GM21529 (cell line): ENCODE results near the gene CPZ.

ENCODE experiments used
- ATAC-seq: cut with Tn5 transposase; IDR thresholded peaks from one replicate; pipeline ENCODE4 v1.9.1; 2021; ENCODE audit not compliant: unreplicated experiment

Gene CPZ

DNA sequence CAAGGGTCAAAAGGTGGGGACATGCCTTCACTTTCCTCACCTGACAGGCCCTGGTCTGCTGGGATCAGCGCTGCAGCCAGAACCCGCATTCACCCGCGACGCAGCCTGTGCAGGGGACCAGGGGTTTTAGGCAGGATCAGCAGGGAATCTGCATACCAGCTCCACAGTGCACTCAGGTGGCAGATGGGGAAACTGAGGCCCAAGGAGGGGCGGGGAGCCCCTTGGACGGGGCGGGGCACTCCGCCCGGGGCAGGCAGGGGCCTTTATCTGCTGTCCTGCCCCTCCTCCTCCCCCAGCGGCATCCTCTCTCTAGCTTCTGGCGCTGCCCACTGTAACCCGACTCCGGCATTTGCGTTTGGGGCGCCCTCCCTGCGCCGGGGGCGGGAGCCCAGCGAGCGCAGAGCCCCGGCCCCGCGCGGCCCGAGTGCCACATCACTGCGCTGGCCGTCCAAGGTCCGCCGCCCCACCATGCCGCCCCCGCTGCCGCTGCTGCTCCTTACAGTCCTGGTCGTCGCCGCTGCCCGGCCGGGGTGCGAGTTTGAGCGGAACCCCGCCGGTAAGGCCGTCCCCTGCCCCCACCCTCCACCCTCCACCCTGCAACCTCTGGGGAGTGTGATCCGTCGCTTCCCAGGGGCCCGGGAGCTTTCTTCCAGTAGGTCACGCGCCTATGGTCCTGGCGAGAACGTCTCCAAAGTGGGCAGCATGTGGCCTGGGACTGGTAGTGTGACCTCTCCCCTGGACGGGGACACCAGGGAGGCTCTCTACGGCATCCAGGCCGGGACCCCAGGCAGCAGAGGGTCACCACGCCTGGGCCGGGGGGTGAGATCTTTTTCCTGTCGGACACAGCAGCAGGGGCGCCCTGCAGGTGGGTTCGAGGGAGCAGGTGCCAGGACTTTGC, at the start of gene CPZ:
TSS of gene CPZ (plus strand) at position 400 of the 898 bp plus-strand sequence. CDS start at position 469, 69 bp downstream.
- ATAC-seq = no peak

DNA sequence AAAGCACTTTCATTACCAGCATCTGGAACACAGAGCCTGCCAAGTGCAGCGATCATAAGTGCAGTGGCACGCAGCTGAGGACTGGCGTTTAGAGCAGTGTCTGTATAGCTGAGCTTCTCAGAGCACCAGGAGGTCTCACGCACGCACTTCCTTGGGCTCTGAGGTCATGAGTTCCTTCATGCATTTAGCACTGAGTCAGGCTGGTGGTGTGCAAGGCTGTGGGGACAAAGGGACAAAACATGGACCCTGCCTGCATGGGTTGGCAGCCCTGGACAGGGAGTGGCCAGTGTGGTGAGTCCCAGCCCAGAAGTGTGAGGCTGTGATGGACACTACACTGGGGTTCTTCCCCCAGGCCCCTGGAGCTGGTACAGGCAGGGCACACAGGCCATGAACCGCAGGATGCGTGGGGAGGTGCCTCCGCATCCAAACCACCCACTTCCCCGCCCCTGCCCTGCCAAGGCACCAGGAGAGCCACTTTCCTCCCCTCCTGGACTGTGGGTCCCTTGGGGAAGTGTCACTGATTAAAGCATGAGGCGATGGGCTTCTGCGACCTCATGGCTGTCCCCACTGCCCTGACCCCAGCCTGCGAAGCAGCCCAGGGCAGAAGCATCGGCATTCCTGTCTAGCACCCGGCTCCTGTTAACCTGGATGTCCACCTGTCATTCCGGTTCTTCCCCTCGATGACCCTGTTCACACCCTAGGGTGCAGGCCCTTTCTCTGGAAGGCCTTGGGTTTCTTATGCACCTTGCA, 49.6 kb upstream of the CPZ start:
- no peak for ATAC-seq

DNA sequence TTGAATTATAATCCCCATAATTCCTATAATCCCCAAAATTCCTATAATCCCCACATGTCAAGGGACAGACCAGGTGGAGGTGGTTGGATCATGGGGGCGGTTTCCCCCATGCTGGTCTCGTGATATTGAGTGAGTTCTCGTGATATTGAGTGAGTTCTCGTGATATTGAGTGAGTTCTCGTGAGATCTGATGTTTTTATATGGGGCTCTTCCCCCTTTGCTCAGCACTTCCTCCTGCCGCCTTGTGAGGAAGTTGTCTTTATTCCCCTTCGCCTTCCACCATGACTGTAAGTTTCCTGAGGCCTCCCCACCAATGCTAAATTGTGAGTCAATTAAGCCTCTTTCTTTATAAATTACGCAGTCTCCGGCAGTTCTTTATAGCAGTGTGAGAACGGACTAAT, 48.9 kb upstream of the CPZ start:
- no peak for ATAC-seq

DNA sequence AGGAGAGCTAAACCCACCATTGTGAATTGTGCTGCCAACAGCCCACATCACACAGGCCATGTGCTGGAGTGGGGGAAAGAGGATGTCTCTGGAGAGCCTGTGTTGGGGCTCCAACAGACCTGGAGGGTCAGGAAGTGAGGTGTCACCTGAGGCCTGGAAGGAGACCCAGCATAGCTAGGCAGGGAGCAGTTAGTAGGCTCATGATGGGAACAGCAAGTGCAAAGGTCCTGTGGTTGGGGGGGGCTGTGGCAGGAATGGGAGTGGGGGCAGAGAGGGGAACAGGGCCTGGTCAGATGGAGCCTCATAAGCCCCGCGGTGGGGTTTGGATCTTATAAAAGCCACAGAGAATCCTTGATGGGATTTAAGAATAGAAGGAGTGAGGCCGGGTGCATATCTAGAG, 48.3 kb upstream of the CPZ start:
- no peak for ATAC-seq

DNA sequence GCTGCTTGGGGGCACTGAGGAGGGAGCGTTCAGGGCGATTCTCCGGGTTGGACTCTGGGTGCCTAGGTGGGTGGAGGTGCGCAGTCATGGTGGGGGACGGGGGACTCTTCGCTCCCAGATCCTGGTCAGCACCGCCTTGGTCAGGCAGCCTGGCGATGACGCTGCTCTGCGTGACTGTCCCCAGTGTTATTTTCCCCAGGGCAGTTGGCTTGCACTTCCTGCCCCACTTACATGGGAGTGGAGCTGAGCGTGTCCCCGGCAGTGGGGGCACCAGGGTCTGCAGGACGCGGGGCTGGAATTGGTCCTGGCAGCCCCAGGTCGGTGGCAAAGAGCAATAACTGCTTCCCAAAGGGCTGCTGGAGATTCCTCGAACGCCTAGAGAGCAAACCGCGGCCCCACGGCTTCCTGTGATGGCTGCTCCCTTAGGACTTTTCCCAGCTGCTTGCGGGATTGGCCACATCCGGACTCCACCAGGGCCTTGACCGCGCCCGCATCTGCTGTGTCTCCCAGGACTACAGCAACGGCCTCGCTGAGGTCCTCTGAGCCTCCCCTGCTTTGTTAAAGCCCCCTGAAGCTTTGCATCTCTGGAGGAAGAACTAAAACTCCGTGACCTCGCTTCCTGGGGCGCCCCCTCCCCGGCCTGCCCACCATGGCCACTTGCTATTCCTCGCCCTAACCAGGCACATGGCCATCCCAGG, 47.7 kb upstream of the CPZ start:
- no peak for ATAC-seq

DNA sequence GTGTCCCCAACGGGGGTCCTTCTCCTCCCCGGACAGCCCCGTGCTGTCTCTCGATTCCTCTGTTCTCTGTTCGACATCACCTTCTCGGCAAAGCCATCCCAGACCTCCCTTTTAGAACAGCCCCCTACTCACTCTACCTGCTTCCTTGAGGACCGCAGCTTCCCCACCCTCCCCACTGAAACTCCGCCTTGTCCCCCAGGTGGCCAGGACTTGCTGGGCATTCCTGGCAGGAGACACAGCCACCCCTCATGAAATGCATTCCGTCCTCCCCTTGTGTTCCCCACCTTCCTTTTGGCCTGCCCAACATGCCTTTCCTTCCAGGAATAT, 47.2 kb upstream of the CPZ start:
- ATAC-seq = no peak

DNA sequence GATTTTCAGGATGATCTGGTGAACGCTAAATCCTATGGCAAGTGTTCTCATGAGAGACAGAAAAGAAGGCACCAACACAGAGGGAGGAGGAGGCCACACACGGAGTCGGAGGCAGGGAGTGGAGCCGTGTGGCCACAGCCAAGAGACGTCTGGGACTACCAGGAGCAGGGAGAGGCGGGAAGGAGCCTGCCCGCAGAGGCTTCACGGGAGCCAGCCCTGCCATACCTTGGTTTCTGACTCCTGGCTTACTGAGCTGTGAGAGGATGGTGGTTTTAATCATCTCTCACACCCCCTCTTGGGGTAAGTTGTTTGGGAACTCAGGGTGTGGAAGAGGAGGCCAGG, 45.8 kb upstream of the CPZ start:
- no peak for ATAC-seq

DNA sequence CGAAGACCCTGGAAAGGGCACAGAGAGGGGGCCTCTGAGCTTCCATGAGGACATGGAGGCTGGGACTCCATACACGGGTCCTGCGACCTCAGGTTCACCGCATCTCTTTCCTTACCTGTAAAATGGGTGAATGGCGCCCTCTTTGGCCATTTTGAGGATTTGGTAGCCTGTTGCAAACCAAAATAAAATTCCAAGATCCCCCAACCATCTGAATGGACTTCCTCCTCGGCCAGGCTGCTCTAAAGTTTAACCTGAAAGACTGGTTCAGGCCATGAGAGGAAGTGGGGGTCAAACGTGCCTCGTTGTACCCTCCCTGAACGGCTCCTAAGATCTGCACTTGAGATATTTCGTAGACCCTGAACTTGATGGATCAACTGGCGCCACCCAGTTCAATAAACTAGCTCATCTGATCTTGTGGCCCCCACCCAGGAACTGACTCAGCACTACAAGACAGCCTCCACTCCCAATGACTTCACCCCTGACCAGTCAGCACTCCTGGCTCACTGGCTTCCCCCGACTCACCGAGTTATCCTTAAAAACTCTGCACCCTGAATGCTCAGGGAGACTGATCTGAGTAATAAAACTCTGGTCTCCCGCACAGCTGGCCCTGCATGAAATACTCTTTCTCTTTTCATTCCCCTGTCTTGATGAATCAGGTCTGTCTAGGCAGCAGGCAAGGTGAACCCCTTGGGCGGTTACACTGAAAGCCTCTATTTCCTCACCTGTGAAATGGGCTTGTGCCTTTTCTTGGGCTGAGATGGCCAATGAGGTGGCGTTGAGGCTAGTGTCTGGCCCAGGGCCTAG, 45.3 kb upstream of the CPZ start:
- no peak for ATAC-seq

DNA sequence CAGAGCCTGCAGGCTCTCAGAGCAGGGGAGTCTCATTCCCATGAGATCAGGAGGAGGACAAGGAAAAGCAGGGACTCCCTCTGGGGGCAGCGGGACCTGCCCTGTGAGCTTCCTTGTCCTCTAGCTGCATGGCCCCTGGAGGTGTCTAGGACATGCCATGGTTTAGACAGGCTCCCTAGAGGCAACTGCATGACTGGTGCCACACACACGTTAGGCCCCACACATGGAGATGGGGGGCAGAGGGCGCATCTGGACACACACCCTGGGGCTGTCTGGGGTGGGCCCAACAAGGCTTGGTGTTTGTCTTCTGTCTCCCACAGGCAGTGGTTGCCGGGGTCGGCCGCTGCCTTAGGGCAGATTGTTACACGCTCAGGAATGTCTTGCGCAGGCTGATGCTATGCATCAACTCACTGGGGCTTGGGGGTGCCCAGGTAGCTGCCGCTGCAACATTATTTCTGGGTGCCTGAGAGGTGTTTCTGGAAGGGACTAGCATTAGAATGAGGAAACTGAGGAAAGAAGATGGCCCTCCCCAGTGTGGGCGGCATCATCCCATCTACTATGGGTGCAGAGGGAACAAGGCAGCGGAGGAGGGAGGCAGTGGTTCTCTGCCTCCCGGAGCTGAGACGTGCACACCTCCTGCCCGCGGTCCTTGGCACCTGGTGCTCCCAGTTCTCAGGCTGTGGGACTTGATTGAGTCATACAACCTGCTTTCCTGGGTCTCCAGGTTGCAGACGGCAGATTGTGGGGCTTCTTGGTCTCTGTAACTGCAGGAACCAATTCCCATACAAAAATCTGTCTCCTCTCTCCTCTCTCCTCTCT, 44.4 kb upstream of the CPZ start:
- ATAC-seq = no peak

DNA sequence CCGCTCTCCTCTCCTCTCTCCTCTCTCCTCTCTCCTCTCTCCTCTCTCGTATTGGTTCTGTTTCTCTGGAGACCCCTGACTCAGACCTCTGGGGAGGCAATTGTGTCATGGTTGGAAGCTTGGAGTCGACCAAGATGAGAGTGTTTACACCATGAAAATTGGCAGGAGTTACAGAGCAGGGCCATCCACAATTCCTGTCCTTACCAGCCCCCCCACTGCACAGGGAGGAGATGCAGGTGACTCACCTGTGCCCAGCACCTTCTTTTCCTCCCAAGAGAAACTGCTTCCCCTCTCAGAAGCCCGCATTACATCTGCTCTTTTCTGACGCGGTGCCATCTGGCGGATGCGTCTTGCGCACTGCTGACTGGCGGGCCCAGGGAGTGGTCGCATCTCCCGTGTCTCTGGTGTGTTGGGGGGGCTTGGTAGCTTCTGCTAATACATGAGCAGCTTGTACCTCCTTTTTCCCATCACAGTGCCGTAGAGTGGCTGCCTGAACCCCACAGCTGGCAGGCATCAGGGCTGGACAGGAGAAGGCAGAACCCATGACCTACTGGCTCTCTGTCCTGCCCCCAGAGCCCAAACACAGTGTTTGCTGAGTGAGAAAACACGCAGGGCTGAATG, 43.7 kb upstream of the CPZ start:
- ATAC-seq = no peak

DNA sequence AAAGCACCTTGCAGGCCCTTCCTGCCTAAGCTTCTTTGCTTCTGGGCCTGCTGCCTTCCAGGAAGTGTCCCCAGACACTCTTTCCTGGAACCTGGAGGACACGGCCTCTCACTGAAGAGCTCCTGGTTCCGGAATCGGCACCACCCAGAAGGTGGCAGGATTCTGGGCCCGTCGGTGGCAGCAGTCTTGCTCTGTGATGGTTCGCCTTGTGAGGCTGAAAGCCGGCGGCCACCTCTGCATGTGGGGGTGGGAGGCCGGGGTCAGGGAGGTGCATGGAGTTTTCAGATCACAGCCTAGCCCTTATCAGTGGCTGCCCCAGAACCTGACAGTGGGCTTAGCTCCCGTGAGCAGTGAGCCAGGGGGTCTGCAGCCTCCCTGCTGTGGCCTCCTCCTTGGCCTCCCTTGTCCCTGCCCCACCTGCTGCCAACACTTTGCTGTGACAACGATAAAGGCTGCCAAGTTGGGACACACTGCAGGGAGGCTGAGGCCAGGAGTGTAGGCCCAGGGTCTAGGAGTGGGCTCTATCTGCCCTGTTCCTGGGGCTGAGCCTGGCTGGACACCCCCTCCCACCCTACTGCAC, 43.1 kb upstream of the CPZ start:
- no peak for ATAC-seq

DNA sequence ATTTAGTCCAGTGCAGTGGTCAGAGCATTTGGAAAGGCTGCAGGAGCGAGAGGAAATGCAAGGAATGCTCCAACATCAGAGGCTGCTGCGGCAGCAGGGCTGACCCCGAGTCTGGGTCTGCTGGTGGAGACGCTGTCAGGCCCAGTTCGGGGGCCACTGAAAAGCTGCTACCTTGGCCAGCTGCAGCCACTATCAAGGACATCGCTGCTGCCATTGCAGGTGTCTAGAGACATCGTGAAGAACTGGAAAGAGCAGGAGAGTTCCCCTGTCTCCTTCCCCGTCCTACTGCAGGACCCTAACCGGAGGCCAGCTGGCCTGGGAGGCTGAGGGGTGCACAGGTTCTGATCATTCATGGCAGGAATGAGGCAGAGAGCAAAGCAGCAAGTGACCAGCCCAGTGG, 41.9 kb upstream of the CPZ start:
- ATAC-seq = no peak

DNA sequence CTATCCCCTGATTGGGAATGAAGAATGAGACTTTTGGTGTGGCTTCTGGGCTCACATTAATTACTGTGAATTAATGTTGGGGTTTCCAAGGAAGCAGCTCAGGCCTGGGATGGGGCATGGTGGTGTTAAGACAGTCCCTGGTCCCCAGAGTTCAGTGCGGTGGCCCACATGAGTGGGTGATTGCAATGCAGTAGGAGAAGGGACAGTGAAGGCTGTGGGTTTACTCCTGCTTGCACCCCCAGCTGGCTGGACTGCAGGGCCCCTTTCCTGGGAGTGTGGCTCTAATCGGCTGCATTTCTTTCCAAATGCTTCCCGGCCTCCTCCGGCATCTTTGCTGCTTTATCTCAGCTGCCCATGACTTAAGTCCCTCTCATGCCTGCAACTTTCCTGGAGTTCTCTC, 40.5 kb upstream of the CPZ start:
- ATAC-seq = no peak

DNA sequence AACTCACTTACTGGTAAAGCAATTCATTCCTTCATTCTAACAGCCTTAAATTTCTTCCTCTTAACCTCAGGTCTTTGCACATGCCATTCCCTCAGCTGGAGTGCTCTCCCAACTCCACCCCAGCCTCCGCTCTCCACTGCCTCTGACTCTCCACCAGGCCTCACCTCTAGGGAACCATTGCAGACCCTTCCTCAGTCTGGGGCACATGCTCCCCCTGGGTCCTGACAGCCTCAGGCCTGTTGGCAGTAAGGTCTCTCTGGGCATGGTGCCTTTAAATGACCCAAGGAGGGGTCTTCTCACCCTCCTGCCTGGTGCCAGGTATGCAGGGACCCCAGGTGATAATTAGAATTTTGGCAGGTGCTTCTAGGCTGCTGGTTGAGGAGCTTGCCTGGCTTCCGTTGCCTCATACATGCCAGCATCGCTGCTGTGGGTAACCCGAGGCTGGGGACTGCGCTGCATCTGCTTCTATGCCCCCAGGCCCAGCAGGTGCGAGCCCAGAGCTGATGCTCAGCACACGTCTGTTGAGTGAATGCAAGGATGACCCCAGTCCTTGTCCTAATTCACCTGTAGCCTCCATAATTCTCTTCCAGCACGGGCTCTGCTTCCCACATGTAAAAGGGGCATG, 39.9 kb upstream of the CPZ start:
- ATAC-seq = no peak

DNA sequence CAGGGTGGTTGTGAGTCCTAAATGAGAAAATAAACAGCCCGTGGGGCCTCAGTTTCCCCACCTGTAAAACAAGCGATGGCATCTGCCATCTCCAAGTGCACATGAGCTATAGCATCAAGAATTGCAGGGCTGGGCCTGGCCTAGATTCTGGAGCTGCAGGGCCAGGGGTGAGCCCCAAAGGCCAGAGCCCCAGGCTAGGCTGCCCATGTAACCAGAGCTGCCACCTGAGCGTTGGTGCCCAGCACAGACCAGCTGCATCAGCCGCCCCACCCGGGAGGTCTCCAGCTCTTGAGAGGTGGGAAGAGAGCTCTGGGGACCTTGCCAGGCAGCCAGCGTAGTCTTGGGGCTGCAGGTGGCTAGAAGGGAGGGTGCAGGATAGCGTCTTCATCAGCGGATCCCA, 39.3 kb upstream of the CPZ start:
- ATAC-seq = no peak

DNA sequence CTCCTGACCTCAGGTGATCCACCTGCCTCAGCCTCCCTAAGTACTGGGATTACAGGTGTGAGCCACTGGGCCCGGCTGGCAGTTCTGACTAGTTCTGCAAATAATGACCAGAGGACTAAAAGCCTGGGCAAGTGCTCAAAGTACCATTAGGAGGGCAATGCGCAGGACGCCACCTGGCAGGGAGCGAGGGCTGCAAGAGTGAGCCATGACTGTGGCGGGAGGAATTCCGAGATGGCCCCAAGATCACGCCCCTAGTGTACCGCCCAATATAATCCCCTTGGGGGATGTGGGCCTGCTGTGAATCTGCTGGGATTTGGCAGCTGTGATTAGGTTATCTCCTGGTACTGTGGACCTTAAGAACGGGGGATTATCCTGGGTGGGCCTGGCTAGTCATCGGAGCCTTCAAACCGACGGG, 38.6 kb upstream of the CPZ start:
- no peak for ATAC-seq

DNA sequence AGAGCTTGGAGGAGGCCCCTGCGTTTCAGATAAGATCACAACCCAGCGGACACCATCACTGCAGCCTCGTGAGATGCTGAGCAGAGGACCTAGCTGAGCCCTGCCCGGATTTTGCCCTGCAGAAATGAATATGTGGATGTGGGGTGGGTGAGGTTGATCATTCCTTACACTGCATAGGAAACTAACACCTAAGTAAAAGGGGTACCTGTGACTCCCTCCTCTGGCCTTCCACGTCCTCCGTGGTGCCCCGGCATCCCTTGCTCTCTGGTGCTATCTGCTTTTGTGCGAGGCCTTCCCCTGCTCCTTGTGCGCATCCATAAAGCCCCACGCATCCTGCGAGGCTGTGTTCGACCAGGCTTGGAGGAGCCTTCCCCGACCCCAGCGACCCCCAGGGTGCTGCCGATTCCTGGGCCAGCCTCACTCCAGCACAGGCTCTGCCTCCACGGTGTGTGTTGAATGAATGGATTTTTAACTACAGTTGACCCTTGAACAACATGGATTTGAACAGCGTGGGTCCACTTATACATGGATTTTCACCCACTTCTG, 37.9 kb upstream of the CPZ start:
- ATAC-seq = no peak

DNA sequence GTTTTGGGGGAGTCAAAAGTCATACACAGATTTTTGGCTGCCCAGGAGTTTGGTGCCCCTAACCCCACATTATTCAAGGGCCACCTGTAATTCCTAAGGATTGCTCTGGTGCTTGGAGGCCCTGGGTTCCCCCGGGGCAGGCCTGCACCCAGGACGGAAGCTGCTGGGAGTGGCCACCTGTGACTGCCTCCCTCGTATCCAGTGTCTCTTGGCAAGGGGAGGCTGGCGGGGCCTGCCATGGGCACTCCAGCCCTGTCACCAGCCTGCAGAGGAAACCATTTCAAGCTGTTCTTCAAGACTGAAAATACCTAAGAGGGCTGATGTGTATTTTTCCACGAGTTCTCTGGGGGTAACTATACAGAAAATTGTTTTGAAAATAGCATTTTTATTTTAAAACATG, 36.8 kb upstream of the CPZ start:
- ATAC-seq = no peak
